ENCODE data around the gene BCL2L12.
A peak's percentile ranks its signal among the peaks of the same experiment; 100 is the strongest.

The BCL2L12 gene

GRCh38 chr19:49641688-49642491 lies 23.8 kb upstream of the BCL2L12 start, which contains the start of gene SCAF1:
TSS of gene SCAF1 (plus strand) at chr19:49642209. CDS start at chr19:49645027, 2,818 bp downstream.
- peak; percentile 97 to 99 (median 98) for DNase-seq (ENCODE audit: low read depth in 2 of 3, low spot score in 1 of 3)

DNA sequence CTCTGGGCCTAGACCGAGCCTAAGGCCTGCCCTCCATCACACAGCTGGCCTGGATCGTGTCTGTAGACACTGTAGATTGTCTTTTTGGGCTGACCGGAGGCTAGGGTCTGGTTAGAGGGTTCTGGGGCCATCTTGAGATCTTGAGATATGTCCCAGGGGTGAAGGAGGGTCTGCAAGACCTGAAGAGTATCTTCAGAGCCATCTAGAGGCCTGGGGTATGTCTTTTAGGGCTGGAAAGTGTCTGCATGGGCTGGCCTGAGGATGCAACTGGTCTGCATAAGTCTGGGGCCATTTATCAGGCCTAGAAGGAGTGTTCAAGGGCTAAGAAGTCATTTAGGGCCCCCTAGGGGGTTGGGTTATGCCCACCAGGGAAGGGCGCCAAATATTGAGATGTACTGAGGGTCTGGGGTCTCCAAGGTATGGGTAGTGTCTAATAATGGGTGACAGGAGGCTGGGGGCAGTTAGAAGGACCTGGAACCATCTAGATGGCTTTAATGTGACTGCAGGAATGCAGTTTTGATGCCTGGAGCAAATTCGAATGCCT lies 23.2 kb upstream of the BCL2L12 start:
- DNase-seq (ENCODE audit: low read depth in 2 of 3, low spot score in 1 of 3) = no peak

DNA sequence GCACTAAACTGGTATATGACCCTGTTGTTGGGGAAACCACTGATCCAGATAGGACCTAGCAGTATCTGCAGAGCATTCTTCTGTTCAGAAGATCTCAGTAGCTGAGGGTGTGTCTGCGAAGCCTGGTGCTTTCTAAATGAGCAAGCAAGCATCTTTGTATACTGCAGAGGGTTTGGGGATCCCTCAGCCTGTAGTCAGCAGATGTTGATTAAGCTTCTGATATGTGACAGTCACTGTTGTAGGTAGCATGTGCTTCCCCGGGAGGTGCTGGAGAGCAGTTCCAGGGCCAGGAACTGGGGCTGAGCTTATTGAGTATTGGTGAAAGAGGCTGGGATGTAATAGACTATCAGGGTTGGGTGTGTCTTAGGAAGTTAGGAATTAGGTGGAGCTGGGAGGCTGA lies 22.3 kb upstream of the BCL2L12 start:
- DNase-seq (ENCODE audit: low read depth in 2 of 3, low spot score in 1 of 3) = no peak

DNA sequence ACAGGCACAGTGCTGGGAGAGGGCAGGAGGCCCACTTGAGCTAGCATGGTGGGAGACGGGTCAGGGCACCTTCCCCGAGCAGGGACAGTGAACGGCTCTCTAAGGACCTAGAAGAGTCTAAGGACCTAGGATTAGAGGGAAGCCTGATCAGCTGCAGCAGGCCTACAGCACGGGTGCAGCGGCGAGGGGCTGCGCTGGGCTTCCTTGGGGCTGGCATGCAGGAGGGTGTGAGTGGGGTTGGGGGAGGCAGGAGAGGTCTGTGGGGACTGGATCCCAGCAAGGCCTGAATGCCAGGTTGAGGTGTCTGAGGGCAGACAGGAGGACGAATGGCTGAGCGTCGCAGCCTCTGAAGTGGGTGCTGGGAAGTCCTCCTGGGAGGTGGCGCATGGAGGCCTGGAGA lies 20.1 kb upstream of the BCL2L12 start:
- no peak for DNase-seq (ENCODE audit: low read depth in 2 of 3, low spot score in 1 of 3)

DNA sequence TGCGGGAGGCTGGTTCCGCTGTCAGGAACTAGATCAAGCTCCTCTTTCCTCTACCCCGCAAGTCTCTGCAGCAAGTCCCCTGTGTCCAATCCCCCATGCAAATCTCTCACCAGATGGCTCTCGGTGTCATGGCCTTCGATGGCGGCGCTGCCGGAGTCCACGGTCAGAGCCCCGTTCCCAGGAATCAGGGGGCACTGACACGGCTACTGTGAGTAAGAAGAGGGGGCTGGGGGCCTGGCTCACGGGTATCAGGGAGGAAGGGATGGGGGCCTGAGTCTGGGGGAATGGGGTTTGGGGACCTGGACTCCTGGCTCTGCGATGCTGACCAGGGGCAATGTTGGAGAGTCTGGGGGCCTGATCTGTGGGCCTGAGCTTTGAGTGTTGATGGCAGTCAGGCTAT lies 19.7 kb upstream of the BCL2L12 start:
- no peak for DNase-seq (ENCODE audit: low read depth in 2 of 3, low spot score in 1 of 3)

DNA sequence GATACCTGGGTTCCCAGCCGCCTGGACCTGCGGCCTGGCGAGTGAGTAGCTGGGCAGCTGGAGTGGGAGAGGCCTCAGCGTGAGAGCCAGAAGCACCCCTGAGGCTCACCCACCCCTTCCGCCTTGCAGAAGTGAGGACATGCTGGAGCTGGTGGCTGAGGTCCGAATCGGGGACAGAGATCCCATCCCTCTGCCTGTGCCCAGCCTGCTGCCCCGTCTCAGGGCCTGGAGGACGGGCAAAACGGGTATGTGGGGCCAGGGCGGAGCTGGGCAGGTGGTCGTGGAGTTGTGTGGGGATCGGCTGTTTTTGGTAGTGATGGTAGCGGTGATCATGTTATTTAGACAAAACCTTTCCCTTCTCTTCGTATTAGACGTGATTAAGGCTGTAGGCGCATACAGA lies 19.1 kb upstream of the BCL2L12 start:
- no peak for DNase-seq (ENCODE audit: low read depth in 2 of 3, low spot score in 1 of 3)

GRCh38 chr19:49651029-49651819 lies 14.5 kb upstream of the BCL2L12 start:
- no peak for DNase-seq (ENCODE audit: low read depth in 2 of 3, low spot score in 1 of 3)

- no peak for DNase-seq (ENCODE audit: low read depth in 2 of 3, low spot score in 1 of 3)
These were observed 13.7 kb upstream of the BCL2L12 start for GRCh38 chr19:49651820-49652550.

DNA sequence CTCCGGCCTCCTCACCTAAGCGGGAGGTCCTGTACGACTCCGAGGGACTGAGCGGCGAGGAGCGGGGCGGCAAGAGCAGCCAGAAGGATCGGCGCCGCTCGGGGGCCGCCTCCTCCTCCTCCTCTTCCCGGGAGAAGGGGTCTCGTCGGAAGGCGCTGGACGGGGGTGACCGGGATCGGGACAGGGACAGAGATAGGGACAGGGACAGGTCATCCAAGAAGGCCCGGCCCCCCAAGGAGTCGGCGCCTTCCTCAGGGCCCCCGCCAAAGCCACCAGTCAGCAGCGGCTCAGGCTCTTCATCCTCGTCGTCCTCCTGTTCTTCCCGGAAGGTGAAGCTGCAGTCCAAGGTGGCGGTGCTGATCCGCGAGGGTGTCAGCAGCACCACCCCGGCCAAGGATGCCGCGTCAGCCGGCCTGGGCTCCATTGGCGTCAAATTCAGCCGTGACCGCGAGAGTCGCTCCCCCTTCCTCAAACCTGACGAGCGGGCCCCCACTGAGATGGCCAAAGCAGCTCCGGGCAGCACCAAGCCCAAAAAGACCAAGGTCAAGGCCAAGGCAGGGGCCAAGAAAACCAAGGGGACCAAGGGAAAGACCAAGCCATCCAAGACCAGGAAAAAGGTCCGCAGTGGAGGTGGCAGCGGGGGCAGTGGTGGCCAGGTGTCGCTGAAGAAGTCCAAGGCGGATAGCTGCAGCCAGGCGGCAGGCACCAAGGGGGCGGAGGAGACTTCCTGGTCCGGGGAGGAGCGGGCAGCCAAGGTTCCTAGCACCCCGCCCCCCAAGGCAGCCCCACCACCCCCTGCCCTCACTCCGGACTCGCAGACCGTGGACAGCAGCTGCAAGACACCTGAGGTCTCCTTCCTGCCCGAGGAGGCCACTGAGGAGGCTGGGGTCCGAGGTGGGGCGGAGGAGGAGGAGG lies 12.9 kb upstream of the BCL2L12 start:
- DNase-seq (ENCODE audit: low read depth in 2 of 3, low spot score in 1 of 3) = no peak

DNA sequence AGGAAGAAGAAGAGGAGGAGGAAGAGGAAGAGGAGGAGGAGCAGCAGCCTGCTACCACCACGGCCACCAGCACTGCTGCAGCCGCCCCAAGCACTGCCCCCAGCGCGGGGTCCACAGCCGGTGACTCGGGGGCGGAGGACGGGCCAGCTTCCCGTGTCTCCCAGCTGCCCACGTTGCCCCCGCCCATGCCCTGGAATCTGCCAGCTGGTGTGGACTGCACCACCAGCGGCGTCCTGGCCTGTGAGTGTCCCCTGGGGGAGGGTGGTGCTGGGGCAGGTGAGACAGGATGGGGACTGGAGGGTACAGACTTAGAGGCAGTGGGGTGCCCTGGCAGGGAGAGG lies 12.3 kb upstream of the BCL2L12 start:
- DNase-seq (ENCODE audit: low read depth in 2 of 3, low spot score in 1 of 3) = no peak

DNA sequence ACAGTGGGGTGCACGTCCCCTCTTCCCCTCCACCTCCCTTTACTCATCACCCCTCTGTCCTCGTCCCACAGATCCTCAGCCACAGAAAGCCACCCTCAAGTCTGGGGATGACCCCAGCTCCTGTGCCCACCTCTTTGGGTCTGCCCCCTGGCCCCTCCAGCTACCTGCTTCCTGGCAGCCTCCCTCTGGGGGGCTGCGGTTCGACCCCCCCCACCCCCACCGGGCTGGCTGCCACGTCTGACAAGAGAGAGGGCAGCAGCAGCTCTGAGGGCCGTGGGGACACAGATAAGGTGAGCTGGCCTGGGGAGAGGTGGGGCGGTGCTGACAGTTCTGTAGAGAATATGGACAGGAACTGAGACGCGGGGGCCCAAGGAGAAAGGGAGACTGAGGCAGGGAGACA lies 11.2 kb upstream of the BCL2L12 start:
- no peak for DNase-seq (ENCODE audit: low read depth in 2 of 3, low spot score in 1 of 3)

- DNase-seq (ENCODE audit: low read depth in 2 of 3, low spot score in 1 of 3) = no peak
These were observed 9.9 kb upstream of the BCL2L12 start for GRCh38 chr19:49655570-49656455.

DNA sequence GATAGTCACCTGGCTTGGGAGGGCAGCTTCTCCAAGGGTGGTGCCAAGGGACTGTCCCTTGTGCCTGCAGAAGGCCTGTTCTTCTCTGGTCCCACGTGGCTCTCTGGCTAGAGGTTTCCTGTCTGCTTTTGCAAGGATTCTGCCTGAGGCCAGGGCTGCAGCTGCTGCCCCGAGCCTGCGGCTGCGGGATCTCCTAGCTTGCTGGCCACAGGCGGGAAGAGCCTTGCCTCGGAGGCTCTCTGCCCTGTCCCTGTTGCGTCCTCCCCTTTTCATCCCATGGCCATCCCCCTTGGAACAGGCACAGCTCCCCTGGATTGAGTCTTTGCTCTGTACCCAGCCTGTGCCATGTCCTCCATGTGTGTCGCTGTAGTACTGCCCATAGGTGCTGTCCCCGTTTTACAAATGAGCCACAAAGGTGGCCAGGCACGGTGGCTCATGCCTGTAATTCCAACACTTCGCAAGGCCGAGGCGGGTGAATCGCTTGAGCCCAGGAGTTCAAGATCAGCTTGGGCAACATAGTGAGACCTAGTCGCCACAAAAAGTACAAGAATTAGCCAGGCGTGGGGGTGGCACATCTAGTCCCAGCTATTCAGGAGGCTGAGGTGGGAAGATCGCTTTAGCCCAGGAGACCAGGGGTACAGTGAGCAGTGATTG lies 9.2 kb upstream of the BCL2L12 start:
- no peak for DNase-seq (ENCODE audit: low read depth in 2 of 3, low spot score in 1 of 3)

- DNase-seq (ENCODE audit: low read depth in 2 of 3, low spot score in 1 of 3) = no peak
These were observed 8.1 kb upstream of the BCL2L12 start for GRCh38 chr19:49657493-49658138.

- DNase-seq (ENCODE audit: low read depth in 2 of 3, low spot score in 1 of 3) = no peak
These were observed 7.6 kb upstream of the BCL2L12 start for GRCh38 chr19:49658139-49658517.

GRCh38 chr19:49658566-49659442 lies 6.9 kb upstream of the BCL2L12 start:
- no peak for DNase-seq (ENCODE audit: low read depth in 2 of 3, low spot score in 1 of 3)

GRCh38 chr19:49660338-49660961 lies 5.3 kb upstream of the BCL2L12 start:
- DNase-seq (ENCODE audit: low read depth in 2 of 3, low spot score in 1 of 3) = no peak

Data from stimulated activated CD4-positive, alpha-beta T cell treated with anti-CD3 and anti-CD28 coated beads, Interleukin-12 subunit alpha, Interleukin-12 subunit beta, amount 100 ng/mL, for 48 hours (primary cell).